ENCODE results near the gene CREBBP.
A peak's percentile ranks its signal among the peaks of the same experiment; 100 is the strongest.

CREBBP gene

GRCh38 chr16:3879258-3879886 lies 1.1 kb downstream of the CREBBP start:
- peak; percentile 32 for DNase-seq

GRCh38 chr16:3878610-3879009 lies 1.9 kb downstream of the CREBBP start:
- peak; percentile 30 for DNase-seq

DNA sequence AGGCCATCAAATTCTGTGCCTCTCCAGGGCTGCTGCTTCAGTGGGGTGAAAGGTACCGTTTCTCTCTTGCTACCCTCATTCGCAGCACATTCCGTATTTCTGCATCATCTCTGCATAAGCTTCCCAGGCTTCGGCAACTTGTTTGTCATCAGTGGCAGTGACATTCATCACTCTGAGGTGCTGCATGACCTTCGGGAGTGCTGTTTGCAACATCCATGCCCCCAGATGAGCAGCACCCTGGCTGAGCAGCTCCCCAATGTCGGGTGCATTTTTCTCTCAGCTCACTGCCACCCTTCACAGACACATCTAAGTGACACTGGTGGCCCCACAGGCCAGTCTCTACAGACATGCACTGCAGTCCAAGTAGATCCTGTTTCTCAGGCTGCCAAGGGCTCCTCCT lies 3.8 kb downstream of the CREBBP start:
- DNase-seq, result no peak

GRCh38 chr16:3876160-3876559 lies 4.4 kb downstream of the CREBBP start:
- DNase-seq, result no peak

DNA sequence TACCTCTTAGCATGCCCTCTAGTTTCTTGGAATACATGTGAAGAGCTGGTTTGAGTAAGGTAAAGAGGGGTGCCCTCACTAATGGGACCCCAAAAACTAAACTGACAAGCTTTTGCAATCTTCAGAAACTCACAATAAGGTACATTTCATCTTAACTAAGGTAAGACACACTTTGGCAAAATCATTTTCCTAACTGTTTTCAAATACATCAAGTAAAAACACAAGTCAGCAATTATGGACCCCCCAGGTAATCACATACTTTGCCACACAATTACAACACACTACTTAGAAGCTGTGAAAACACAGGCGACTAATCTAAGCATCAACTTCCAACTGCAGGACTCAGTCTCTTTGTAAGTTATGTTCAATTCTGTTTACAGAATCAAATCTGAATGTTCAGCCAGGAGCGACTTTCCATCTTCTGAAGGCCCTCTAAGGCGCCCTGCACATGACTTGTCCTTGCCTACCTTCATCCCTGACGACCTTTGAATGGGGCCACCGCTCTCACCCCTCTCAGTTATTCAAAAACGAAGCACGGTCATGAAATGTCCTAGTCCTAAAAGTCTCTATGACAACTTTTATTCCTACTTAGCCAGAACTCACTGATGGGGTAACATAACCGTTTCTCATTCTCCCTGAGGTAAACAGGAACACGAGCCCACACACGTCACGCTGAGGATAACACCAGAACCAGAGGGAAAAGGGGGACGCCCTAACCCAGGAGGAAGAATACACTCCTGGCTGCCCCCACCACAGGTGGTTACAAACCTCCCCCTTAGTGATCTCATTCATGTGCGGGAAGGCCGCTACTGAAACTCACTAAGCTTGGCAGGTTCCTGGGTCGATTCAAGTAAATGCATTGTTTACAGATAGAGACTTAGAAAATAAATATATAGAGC lies 5.5 kb downstream of the CREBBP start:
- DNase-seq, result no peak

DNA sequence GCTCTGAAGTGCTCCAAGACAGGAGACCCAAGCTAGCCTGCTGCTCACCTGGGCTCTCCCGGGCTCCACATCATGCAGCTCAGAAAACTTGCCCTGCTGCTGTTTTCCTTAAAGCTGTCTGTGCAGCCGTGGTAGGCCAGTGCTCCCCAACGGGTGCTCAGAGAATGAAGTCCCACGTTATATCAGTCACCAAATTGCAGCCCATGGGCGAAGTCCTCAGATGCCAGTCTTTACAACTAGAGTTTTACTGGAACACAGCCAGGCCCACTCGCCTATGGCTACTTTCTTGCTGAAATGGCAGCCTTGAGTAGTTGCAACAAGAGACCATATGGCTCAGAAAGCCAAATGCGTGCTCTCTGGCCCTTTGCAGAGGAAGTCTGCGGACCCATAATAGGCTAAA lies 6.3 kb downstream of the CREBBP start:
- peak; percentile 22 for DNase-seq

GRCh38 chr16:3873482-3874173 lies 6.9 kb downstream of the CREBBP start:
- no peak for DNase-seq

DNA sequence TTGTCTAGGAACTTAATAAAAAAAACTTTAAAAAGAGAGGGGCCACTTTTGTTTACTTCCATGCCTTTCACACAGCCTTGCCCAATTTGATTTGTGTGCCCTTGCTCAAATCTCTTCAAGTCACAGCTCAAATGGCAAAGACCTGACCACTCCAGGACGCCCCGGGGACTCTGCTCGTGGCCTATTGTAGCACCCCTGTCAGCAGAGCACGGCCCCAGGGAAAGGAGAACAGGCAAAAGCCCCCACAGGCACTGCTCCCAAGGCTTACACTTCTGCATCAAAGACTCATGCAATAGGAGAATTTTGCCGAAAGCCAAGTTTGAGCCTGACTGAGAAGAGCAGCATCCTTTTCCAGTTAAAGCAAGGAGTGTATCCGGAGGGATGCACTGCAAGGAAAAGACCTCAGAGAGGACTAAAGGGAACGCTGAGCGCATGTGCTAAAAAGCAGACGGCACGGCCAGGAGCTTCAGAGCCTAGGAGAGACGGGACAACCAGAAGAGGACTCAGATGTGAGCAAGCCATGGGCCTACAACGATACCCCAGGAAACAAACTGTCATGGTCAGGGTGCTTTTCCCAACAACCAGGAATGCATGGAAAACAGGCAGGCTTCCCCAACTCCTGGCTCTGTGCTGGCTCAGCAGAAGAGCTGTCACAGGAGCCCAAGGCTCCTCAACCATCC lies 8.2 kb downstream of the CREBBP start:
- no peak for DNase-seq

GRCh38 chr16:3868967-3869366 lies 11.5 kb downstream of the CREBBP start:
- no peak for DNase-seq

GRCh38 chr16:3868556-3868955 lies 12.0 kb downstream of the CREBBP start:
- DNase-seq, result no peak

DNA sequence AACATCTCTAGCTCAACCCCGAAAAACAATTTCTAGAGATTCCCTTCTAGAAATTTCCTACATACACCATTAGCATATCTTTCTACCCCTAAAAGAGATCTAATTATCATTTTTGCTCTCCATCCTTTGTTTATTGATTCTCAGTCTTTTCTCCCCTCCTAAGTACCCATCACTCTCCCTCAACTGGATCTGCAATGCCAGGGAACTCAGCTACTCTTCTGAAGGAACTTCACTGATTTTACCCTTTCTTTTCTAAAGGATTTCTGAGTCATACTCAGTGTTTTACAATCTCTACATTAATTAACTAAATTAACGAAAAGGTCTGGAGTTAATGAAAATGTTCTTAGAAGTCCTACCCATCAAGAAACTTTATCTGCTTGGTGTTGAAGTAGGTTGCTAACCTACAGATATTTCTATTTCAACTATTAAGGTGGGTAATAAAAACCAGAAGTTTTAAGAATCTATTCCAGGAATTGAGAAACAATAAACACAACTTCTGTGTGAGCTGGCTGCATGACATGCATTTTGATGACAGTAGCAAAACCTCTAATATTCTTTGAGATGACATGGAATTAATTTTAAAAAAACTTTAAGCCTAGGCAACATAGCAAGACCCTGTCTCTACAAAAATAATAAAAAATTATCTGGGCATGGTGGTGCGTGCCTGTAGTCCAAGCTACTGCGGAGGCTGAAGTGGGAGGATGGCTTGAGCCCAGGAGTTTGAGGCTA lies 13.6 kb downstream of the CREBBP start:
- DNase-seq, result no peak

- DNase-seq, result no peak
Observed at GRCh38 chr16:3865241-3865640, 15.3 kb downstream of the CREBBP start.

DNA sequence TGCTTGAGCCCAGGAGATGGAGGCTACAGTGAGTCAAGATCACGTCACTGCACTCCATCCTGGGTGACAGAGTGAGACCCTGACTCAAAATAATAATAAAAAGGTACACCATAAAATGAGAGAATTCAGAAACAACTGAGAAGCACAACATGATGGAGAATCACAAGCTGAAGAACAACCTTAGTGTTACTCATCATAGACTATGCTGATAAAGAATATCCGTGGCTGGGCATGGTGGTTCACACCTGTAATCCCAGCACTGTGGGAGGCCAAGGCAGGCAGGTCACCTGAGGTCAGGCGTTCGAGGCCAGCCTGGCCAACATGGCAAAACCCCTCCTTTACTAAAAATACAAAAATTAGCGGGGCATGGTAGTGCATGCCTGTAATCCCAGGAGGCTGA lies 16.0 kb downstream of the CREBBP start:
- DNase-seq, result no peak

GRCh38 chr16:3863587-3863986 lies 16.9 kb downstream of the CREBBP start:
- DNase-seq, result no peak

DNA sequence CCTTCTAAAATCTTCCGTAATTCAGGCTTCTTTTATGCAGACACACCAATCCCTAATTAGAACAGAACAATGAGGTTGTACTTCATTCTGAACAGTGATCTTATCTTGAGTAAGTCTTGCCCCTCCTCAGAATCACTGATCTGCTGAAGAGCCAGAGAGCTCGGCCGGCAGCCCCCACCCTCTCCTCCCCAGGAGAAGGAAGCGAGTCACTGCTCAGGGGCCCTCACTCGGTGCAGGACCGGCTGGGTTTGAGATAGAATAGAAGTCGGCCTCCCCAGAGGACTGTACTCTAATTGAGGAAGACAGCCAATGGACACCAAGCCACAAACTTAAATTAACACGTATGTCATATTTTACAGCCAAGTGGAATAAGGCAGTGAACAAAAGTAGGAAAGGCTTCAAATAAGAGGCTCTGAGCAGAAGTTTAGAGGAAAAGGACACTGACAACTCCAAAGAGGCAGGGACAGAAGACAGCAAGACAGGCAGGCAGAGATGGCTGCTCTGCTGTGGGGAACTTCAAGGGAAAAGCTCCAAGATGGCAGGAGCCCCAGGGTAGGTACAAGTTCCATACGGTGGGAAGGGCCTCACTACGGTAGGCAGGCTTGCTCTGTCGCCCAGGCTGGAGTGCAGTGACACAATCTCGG lies 18.6 kb downstream of the CREBBP start:
- no peak for DNase-seq

- DNase-seq, result peak; percentile 19
Observed at GRCh38 chr16:3859889-3860288, 20.6 kb downstream of the CREBBP start.

GRCh38 chr16:3858801-3859200 lies 21.7 kb downstream of the CREBBP start:
- DNase-seq, result no peak

DNA sequence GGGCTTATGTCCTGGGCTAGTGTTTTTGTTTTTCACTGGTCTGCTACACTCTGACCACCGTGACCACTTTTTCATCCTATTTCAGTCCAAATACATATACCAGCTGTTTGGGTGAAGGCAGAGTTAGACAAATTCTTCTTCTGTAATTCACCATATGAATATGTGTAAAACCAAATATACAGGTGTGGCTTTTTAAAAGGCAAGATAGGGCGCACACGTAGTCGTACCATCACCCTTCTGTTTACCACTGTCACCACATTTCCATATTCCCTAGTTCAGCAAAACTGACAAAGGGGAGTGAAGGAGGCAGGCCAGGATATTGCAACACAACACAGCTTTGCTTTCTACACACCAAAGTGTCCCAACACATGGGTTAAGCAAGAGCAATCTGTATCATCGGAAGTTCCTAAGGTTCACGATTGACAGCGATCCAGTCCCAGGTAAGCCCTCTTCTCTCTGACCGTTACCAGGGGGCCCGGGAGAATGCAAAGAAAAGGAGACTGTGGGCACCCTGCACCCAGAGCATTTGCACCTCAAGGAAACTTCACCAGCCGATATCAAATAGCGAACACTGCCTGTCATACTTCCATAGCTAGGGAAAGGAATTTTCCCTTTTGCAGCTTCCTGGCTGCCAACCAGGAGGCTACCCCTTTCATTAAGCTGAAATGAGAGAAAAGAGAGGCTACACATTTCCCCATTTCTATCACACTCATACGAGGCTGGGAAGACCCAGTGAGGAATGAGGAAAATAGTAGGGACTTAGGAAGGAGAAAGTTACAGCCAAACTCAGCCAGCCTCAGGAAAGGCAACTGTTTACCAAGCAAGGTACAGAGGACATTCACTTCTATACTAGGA lies 23.1 kb downstream of the CREBBP start:
- no peak for DNase-seq

DNA sequence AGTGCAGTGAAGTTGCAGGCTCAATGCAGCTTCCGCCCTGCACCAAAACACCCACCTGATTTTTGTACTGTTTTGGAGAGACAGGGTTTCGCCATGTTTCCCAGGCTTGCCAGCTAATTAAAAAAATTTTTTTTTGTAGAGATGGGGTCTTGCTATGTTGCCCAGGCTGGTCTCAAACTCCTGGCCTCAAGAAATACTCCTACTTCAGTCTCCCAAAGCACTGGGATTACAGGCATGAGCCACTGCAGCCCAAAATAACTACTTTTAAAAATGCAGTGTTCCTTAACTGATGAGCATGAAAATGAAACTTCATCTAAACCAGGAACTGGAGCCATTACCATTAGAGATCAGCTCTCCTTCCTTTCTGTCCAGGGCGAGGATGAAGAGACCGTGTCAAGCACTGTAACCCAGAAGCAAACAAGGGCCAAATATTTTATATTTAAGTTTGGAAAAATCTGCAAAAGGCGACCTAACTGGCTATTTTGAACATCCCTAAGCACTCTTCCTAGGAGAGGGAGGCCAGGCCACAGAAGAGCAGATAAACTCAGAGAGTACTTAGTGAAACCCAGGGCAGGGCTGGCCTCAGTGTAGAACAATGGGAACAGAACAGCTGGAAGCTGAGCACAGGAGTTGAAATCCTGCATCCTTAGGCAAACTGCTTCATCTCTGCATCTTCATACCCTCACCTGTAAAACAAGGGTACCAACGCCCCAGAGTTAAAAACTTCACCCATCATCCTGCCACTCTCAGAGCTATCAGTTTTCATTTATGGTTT lies 24.0 kb downstream of the CREBBP start:
- no peak for DNase-seq
